Endothelial cell (in vitro differentiated cells): ENCODE data around the gene PRSS33. TPM values are rescaled to one million over a fixed set of nuclear protein-coding genes. Genes with fewer than 3 reads are reported as not detected.
A peak's percentile ranks its signal among the peaks of the same experiment; 100 is the strongest.

Experiments used
- DNase-seq: peaks from one replicate; pipeline ENCODE4 v3.0.0; 2021; ENCODE audit warnings: low spot score
- H3K27ac Mint-ChIP-seq: one replicate; pipeline ENCODE4 v1.8.0; 2021; ENCODE audit warnings: mixed read lengths, inconsistent platforms; ENCODE audit not compliant: unreplicated experiment
- H3K27me3 Mint-ChIP-seq: one replicate; pipeline ENCODE4 v1.8.0; 2021; ENCODE audit warnings: mild to moderate bottlenecking, moderate library complexity, mixed read lengths, inconsistent platforms; ENCODE audit not compliant: unreplicated experiment
- H3K36me3 Mint-ChIP-seq: one replicate; pipeline ENCODE4 v1.8.0; 2021; ENCODE audit warnings: mild to moderate bottlenecking, low read depth, mixed read lengths, inconsistent platforms; ENCODE audit not compliant: unreplicated experiment
- H3K4me1 Mint-ChIP-seq: one replicate; pipeline ENCODE4 v1.8.0; 2021; ENCODE audit warnings: mild to moderate bottlenecking, mixed read lengths, inconsistent platforms; ENCODE audit not compliant: unreplicated experiment
- H3K4me3 Mint-ChIP-seq: one replicate; pipeline ENCODE4 v1.8.0; 2021; ENCODE audit warnings: mild to moderate bottlenecking, mixed read lengths, inconsistent platforms; ENCODE audit not compliant: unreplicated experiment
- H3K9me3 Mint-ChIP-seq: one replicate; pipeline ENCODE4 v1.8.0; 2021; ENCODE audit warnings: mixed read lengths, inconsistent platforms; ENCODE audit not compliant: unreplicated experiment
- total RNA-seq: library from RNA; stranded (reverse); fragmentation: NEBNext Ultra II Directional; extraction: Animal tissue kit (Norgen Biotek cat#: 25700); gene quantifications from one replicate; pipeline ENCODE4 v1.2.1, GENCODE V29; 2021; ENCODE audit not compliant: unreplicated experiment
- TF ChIP-seq, protein P1 (sequence below): fragments of 200-600 bp; sonication (generic); IDR thresholded peaks from one replicate; pipeline ENCODE4 v1.5.0; 2021; ENCODE audit warnings: antibody characterized with exemption; ENCODE audit not compliant: unreplicated experiment

PRSS33 gene
- total RNA-seq, 1 donor from 2014 or later = not detected

DNA sequence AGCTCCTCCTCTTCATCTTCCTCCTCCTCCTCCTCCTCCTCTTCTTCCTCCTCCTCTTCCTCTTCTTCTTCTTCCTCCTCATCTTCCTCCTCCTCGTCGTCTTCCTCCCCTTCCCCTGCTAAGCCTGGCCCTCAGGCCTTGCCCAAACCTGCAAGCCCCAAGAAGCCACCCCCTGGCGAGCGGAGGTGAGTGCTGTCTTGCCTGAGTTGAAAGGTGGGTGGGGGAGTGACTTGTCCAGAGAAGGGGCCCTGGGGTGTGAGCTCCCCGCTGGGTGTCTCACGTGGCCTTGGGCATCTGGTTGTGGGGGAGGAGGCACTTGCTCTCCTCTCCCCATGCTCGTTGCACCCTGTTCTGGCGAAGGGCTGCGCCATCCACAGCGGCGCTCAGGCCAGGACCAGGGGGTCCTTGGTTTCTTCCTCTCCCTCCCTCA lies 18.2 kb downstream of the PRSS33 start:
- no peak for DNase-seq
- Mint-ChIP-seq H3K27ac (no peak overlapping the region), H3K4me1 (peaks cover 7% of the 10 kb centered on the region), H3K4me3 (peak overlapping the region; percentile 81), H3K27me3 (peaks cover 11% of the 10 kb centered on the region), H3K36me3 (peaks cover 66% of the 10 kb centered on the region), H3K9me3 (no peaks in the 10 kb centered on the region)
- TF ChIP-seq, protein P1, sequence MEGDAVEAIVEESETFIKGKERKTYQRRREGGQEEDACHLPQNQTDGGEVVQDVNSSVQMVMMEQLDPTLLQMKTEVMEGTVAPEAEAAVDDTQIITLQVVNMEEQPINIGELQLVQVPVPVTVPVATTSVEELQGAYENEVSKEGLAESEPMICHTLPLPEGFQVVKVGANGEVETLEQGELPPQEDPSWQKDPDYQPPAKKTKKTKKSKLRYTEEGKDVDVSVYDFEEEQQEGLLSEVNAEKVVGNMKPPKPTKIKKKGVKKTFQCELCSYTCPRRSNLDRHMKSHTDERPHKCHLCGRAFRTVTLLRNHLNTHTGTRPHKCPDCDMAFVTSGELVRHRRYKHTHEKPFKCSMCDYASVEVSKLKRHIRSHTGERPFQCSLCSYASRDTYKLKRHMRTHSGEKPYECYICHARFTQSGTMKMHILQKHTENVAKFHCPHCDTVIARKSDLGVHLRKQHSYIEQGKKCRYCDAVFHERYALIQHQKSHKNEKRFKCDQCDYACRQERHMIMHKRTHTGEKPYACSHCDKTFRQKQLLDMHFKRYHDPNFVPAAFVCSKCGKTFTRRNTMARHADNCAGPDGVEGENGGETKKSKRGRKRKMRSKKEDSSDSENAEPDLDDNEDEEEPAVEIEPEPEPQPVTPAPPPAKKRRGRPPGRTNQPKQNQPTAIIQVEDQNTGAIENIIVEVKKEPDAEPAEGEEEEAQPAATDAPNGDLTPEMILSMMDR = no peak

DNA sequence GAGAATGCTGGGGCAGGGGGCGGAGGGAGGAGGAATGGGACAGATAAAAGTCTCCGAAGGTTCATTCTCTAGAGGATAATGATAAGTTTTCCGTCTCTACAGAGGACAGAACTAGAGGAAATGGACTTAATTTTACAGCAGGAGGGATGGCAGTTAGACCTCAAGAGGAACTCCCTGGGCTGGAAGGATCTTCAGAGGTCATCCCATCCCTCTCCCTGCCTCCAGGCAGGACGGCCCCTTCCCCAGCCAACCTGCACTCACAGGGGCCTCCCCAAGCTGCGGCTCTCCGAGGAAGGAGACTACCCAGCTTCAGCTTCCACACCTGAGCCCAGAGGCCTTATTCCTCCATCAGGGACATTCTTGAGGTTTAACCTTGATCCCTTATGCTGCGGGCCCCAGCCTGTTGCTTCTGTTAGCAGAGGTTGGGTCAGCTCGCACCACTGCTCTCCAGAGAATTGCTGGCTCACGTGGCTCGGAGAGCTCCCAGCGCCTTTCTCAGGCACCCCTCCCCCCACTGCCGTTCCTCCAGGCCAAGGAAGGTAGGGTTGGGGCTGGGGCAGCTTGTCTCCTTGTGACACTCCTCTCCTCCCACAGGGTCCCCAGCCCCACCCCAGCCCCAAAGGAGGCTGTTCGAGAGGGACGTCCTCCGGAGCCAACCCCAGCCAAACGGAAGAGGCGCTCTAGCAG lies 18.8 kb downstream of the PRSS33 start:
- Mint-ChIP-seq H3K36me3 (peaks cover 72% of the 10 kb centered on the region), H3K9me3 (no peaks in the 10 kb centered on the region), H3K27me3 (peaks cover 11% of the 10 kb centered on the region), H3K27ac (no peak overlapping the region), H3K4me3 (no peak overlapping the region), H3K4me1 (peaks cover 7% of the 10 kb centered on the region)
- DNase-seq = no peak
- TF ChIP-seq, protein P1 = no peak

DNA sequence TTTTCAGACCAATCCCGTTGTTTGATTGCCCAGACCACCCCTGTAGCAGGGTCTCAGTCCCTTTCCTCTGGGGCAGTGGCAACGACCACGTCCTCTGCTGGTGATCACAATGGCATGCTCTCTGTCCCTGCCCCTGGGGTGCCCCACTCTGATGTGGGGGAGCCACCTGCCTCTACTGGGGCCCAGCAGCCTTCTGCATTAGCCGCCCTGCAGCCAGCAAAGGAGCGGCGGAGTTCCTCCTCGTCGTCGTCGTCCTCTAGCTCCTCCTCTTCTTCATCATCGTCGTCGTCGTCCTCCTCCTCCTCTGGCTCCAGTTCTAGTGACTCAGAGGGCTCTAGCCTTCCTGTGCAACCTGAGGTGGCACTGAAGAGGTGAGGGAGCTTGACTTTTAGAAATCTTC lies 19.5 kb downstream of the PRSS33 start:
- DNase-seq = no peak
- TF ChIP-seq, protein P1 = no peak
- peak overlapping the region; percentile 48 for H3K27ac Mint-ChIP-seq
- H3K4me3 Mint-ChIP-seq = peak overlapping the region; percentile 56
- H3K4me1 Mint-ChIP-seq = peaks cover 7% of the 10 kb centered on the region
- peaks cover 75% of the 10 kb centered on the region for H3K36me3 Mint-ChIP-seq
- peaks cover 11% of the 10 kb centered on the region for H3K27me3 Mint-ChIP-seq
- no peaks in the 10 kb centered on the region for H3K9me3 Mint-ChIP-seq

DNA sequence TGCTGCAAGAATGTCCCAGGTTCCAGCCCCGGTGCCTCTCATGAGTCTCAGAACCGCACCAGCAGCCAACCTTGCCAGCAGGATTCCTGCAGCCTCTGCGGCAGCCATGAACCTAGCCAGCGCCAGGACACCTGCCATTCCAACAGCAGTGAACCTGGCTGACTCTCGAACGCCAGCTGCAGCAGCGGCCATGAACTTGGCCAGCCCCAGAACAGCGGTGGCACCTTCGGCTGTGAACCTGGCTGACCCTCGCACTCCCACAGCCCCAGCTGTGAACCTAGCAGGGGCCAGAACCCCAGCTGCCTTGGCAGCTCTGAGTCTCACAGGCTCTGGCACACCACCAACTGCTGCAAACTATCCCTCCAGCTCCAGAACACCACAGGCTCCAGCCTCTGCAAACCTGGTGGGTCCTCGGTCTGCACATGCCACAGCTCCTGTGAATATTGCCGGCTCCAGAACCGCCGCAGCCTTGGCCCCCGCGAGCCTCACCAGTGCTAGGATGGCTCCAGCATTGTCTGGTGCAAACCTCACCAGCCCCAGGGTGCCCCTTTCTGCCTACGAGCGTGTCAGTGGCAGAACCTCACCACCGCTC lies 20.1 kb downstream of the PRSS33 start:
- Mint-ChIP-seq H3K27ac (no peak overlapping the region), H3K27me3 (peaks cover 11% of the 10 kb centered on the region), H3K4me3 (no peak overlapping the region), H3K4me1 (peaks cover 7% of the 10 kb centered on the region), H3K9me3 (no peaks in the 10 kb centered on the region), H3K36me3 (peaks cover 76% of the 10 kb centered on the region)
- TF ChIP-seq, protein P1 = no peak
- no peak for DNase-seq
